Measurements from ENCODE around the gene CNTN4.

DNA sequence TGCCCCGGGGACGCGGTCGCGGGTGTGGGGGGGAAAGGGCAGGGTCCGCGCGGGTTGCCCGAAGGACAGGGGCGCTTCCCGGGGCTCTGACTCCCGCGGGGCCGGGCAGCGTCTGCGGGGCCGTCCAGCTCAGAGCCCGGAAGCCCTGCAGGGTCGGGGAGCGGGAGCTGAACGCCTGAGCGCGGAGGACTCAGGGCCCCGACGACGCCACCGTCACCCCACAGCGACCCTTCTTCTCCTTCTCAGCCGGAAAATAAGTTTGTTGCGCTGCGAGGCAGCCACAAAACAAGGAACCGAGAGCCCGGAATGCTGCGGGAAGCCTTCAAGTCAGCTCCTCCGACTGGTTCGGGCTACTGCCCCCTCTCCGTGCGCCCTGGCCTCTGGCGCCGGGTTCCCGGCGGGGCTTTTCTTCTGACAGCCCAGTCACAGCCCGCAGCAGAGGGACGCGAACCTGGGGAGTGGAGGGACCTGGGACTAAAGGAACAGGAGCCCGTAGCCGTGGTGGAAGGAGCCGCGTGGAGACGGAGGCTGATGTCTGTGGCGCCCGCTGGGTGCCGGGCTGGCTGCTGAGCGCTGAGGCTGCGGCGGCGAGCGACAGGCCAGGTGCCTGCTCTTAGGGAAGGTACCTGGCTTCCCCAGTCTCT lies 484 bp downstream of the CNTN4 start:
- TF ChIP-seq, protein P1, sequence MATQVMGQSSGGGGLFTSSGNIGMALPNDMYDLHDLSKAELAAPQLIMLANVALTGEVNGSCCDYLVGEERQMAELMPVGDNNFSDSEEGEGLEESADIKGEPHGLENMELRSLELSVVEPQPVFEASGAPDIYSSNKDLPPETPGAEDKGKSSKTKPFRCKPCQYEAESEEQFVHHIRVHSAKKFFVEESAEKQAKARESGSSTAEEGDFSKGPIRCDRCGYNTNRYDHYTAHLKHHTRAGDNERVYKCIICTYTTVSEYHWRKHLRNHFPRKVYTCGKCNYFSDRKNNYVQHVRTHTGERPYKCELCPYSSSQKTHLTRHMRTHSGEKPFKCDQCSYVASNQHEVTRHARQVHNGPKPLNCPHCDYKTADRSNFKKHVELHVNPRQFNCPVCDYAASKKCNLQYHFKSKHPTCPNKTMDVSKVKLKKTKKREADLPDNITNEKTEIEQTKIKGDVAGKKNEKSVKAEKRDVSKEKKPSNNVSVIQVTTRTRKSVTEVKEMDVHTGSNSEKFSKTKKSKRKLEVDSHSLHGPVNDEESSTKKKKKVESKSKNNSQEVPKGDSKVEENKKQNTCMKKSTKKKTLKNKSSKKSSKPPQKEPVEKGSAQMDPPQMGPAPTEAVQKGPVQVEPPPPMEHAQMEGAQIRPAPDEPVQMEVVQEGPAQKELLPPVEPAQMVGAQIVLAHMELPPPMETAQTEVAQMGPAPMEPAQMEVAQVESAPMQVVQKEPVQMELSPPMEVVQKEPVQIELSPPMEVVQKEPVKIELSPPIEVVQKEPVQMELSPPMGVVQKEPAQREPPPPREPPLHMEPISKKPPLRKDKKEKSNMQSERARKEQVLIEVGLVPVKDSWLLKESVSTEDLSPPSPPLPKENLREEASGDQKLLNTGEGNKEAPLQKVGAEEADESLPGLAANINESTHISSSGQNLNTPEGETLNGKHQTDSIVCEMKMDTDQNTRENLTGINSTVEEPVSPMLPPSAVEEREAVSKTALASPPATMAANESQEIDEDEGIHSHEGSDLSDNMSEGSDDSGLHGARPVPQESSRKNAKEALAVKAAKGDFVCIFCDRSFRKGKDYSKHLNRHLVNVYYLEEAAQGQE (IDR thresholded peaks at IDR 0.05; ENCODE audit: unreplicated experiment): no peak
- TF ChIP-seq, protein P2, sequence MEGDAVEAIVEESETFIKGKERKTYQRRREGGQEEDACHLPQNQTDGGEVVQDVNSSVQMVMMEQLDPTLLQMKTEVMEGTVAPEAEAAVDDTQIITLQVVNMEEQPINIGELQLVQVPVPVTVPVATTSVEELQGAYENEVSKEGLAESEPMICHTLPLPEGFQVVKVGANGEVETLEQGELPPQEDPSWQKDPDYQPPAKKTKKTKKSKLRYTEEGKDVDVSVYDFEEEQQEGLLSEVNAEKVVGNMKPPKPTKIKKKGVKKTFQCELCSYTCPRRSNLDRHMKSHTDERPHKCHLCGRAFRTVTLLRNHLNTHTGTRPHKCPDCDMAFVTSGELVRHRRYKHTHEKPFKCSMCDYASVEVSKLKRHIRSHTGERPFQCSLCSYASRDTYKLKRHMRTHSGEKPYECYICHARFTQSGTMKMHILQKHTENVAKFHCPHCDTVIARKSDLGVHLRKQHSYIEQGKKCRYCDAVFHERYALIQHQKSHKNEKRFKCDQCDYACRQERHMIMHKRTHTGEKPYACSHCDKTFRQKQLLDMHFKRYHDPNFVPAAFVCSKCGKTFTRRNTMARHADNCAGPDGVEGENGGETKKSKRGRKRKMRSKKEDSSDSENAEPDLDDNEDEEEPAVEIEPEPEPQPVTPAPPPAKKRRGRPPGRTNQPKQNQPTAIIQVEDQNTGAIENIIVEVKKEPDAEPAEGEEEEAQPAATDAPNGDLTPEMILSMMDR (conservative IDR thresholded peaks at IDR 0.05; ENCODE audit: low read depth in 2 of 2): no peak
- TF ChIP-seq EZH2 (IDR thresholded peaks at IDR 0.05; ENCODE audit: low read depth, unreplicated experiment) (no peak), STAT1 (IDR thresholded peaks at IDR 0.05; ENCODE audit: unreplicated experiment) (no peak)

Data from GM23338 (cell line).